HG02571 (cell line): ENCODE data around the gene ASCL2.

Source experiments
- ATAC-seq: cut with Tn5 transposase; IDR thresholded peaks from one replicate; pipeline ENCODE4 v1.9.1; 2021; ENCODE audit warnings: mild to moderate bottlenecking, moderate library complexity; ENCODE audit not compliant: unreplicated experiment

ASCL2 gene

GRCh38 chr11:2275334-2276279 lies 5.2 kb upstream of the ASCL2 start:
- ATAC-seq = no peak

- ATAC-seq = no peak
Measured at GRCh38 chr11:2273771-2274170, 3.4 kb upstream of the ASCL2 start.

- ATAC-seq = no peak
Measured at GRCh38 chr11:2273311-2273710, 2.9 kb upstream of the ASCL2 start.

- ATAC-seq = no peak
Measured at GRCh38 chr11:2272946-2273280, 2.5 kb upstream of the ASCL2 start.

GRCh38 chr11:2272228-2272945 lies 2.0 kb upstream of the ASCL2 start:
- ATAC-seq = no peak

GRCh38 chr11:2271327-2272227 lies 1.2 kb upstream of the ASCL2 start:
- ATAC-seq = no peak

GRCh38 chr11:2271077-2271326 lies 614 bp upstream of the ASCL2 start:
- no peak for ATAC-seq

GRCh38 chr11:2269601-2270321 lies 627 bp downstream of the ASCL2 start:
- ATAC-seq = no peak

GRCh38 chr11:2268729-2269600 lies 1.4 kb downstream of the ASCL2 start:
- ATAC-seq = no peak

- ATAC-seq = no peak
Measured at GRCh38 chr11:2267851-2268728, 2.3 kb downstream of the ASCL2 start.

- no peak for ATAC-seq
Measured at GRCh38 chr11:2267306-2267850, 3.0 kb downstream of the ASCL2 start.

- ATAC-seq = no peak
Measured at GRCh38 chr11:2266586-2267305, 3.6 kb downstream of the ASCL2 start.

GRCh38 chr11:2265854-2266585 lies 4.4 kb downstream of the ASCL2 start:
- no peak for ATAC-seq

- no peak for ATAC-seq
Measured at GRCh38 chr11:2265396-2265795, 5.0 kb downstream of the ASCL2 start.

- no peak for ATAC-seq
Measured at GRCh38 chr11:2264366-2265053, 5.9 kb downstream of the ASCL2 start.

- ATAC-seq = no peak
Measured at GRCh38 chr11:2263724-2264360, 6.5 kb downstream of the ASCL2 start.
